Measurements from ENCODE around the gene CADPS. TPM values are rescaled to one million over a fixed set of nuclear protein-coding genes. Genes with fewer than 3 reads are reported as not detected.

The CADPS gene
- total and polyA plus RNA-seq, 9 of the 15 experiments (the other 6 are each of a cell fraction or from before 2014, with no cell fraction given): not detected

DNA sequence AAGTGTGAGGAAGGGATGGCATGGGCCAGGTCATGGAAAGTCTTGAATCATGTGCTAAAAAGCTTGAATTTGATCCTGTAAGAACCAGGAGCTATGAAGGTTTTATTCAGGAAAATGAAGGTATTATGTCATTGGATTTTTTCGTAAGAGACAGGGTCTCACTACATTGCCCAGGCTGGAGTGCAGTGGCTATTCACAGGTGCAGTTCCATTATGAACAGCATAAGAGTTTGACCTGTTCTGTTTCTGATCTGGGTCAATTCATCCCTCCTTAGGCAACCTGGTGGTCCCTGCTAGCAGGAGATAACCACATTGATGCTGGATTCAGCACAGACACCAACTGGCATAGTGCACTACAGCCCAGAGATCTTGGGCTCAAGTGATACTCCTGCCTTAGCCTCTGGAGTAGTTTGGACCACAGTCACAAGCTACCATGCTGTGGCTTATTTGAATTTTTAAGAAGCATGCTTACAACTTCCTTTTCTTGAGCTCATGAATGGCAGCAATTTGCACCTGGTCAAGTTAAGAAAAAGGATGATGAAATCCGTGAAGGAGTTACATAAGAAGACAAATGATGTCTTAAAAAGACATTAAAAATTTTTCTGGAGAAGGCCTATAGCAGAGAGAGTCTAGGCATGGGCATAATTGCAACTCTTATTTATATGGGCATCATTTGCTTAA lies 79.1 kb downstream of the CADPS start:
- ATAC-seq: no peak
- no peak overlapping the region for H3K4me2 ChIP-seq (ENCODE audit: insufficient read depth, low read length)
- 0% methylated on average over 1 of the region's 2 CpGs for WGBS (ENCODE audit: insufficient coverage, low coverage, missing lambda C conversion rate)
- no peak for DNase-seq (ENCODE audit: extremely low read depth in 1 of 4, low spot score in 3 of 4)
- H3K4me3 ChIP-seq: no peak overlapping the region
- no peaks in the 10 kb centered on the region for H3K9me3 ChIP-seq (replicated peaks; ENCODE audit: control insufficient read depth, insufficient read depth, low read depth, low read length)
- no peaks in the 10 kb centered on the region for H3K27me3 ChIP-seq (ENCODE audit: control insufficient read depth in 2 of 2, insufficient read depth in 2 of 2, low read length in 2 of 2)
- intact Hi-C loops (cut with micrococcal nuclease): no loop called here
- no peak overlapping the region for H3K9ac ChIP-seq (ENCODE audit: insufficient read depth in 1 of 2, low read depth in 2 of 2, low read length in 2 of 2)
- no TSS peak for BruUV-seq (replicated peaks)
- no peaks in the 10 kb centered on the region for H3K4me1 ChIP-seq (replicated peaks in 1 of 2; ENCODE audit: control insufficient read depth in 2 of 2, insufficient read depth in 2 of 2, low read length in 2 of 2)
- CTCF ChIA-PET (ENCODE audit: low intra/inter-chr PET ratio): no interaction called here
- no peaks in the 10 kb centered on the region for H3K36me3 ChIP-seq (ENCODE audit: control insufficient read depth, insufficient read depth, low read length)
- FAIRE-seq: no peak
- H4K20me1 ChIP-seq (replicated peaks; ENCODE audit: control insufficient read depth, insufficient read depth, low read length): no peaks in the 10 kb centered on the region
- POLR2A ChIA-PET: no interaction called here
- in situ Hi-C loops (cut with MboI): no loop called here
- H2AFZ ChIP-seq (ENCODE audit: low read depth, low read length): no peak overlapping the region
- TF ChIP-seq RAD21 (CRISPR knock-in tag; conservative IDR thresholded peaks at IDR 0.05 in 1 of 2, IDR thresholded peaks at IDR 0.05 in 1 of 2) (no peak), SMAD2 (IDR thresholded peaks at IDR 0.05; ENCODE audit: low read depth, low read length) (no peak), NONO (IDR thresholded peaks at IDR 0.05; ENCODE audit: low read depth in 2 of 2, low read length in 1 of 2) (no peak)
- TF ChIP-seq, protein P1, sequence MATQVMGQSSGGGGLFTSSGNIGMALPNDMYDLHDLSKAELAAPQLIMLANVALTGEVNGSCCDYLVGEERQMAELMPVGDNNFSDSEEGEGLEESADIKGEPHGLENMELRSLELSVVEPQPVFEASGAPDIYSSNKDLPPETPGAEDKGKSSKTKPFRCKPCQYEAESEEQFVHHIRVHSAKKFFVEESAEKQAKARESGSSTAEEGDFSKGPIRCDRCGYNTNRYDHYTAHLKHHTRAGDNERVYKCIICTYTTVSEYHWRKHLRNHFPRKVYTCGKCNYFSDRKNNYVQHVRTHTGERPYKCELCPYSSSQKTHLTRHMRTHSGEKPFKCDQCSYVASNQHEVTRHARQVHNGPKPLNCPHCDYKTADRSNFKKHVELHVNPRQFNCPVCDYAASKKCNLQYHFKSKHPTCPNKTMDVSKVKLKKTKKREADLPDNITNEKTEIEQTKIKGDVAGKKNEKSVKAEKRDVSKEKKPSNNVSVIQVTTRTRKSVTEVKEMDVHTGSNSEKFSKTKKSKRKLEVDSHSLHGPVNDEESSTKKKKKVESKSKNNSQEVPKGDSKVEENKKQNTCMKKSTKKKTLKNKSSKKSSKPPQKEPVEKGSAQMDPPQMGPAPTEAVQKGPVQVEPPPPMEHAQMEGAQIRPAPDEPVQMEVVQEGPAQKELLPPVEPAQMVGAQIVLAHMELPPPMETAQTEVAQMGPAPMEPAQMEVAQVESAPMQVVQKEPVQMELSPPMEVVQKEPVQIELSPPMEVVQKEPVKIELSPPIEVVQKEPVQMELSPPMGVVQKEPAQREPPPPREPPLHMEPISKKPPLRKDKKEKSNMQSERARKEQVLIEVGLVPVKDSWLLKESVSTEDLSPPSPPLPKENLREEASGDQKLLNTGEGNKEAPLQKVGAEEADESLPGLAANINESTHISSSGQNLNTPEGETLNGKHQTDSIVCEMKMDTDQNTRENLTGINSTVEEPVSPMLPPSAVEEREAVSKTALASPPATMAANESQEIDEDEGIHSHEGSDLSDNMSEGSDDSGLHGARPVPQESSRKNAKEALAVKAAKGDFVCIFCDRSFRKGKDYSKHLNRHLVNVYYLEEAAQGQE (IDR thresholded peaks at IDR 0.05; ENCODE audit: borderline replicate concordance): no peak
- TF ChIP-seq, protein P1 (CRISPR knock-in tag; IDR thresholded peaks at IDR 0.05; ENCODE audit: low read depth): no peak
- H3K27ac ChIP-seq (ENCODE audit: extremely low read depth, low read depth, low read length): no peak overlapping the region
- H3K9me1 ChIP-seq (ENCODE audit: control insufficient read depth, insufficient read depth, low read length): no peaks in the 10 kb centered on the region
- no peaks in the 10 kb centered on the region for H3K79me2 ChIP-seq (ENCODE audit: control insufficient read depth, insufficient read depth, low read length)

All from K562 (cell line).